ENCODE results near the gene EIF2AK2.
"Not testable (repeated sequence)": the region's sequence is repeated elsewhere in the genome, so short reads cannot be mapped to it uniquely, and the experiment has no call there.

EIF2AK2 gene

GRCh38 chr2:37156857-37157714, at the start of gene EIF2AK2:
EIF2AK2 (minus strand) TSS chr2:37156980; CDS start chr2:37147806, 9,174 bp downstream.
- DNase-seq, result peak; percentile 86

- DNase-seq, result no peak
Measured at GRCh38 chr2:37205689-37206341, 49.0 kb upstream of the EIF2AK2 start.

GRCh38 chr2:37205071-37205661, 48.4 kb upstream of the EIF2AK2 start:
- not testable (repeated sequence) for DNase-seq

GRCh38 chr2:37203708-37204107, 46.9 kb upstream of the EIF2AK2 start:
- DNase-seq, result no peak

GRCh38 chr2:37201766-37202165, 45.0 kb upstream of the EIF2AK2 start:
- peak; percentile 37 for DNase-seq

- DNase-seq, result no peak
Measured at GRCh38 chr2:37201208-37201607, 44.4 kb upstream of the EIF2AK2 start.

- DNase-seq, result no peak
Measured at GRCh38 chr2:37198681-37199065, 41.9 kb upstream of the EIF2AK2 start.

GRCh38 chr2:37196320-37197195, 39.8 kb upstream of the EIF2AK2 start, which contains the start of gene CEBPZOS:
CEBPZOS (plus strand) TSS chr2:37196496; CDS start chr2:37199705, 3,209 bp downstream.
- peak; percentile 94 for DNase-seq

GRCh38 chr2:37195862-37196319, 39.1 kb upstream of the EIF2AK2 start:
- DNase-seq, result not testable (repeated sequence)

GRCh38 chr2:37192551-37192950, 35.8 kb upstream of the EIF2AK2 start:
- DNase-seq, result no peak

- DNase-seq, result no peak
Measured at GRCh38 chr2:37191747-37192146, 35.0 kb upstream of the EIF2AK2 start.

GRCh38 chr2:37191253-37191652, 34.5 kb upstream of the EIF2AK2 start:
- no peak for DNase-seq

GRCh38 chr2:37190290-37190689, 33.5 kb upstream of the EIF2AK2 start:
- DNase-seq, result no peak

GRCh38 chr2:37189452-37190153, 32.8 kb upstream of the EIF2AK2 start:
- no peak for DNase-seq

GRCh38 chr2:37188570-37188969, 31.8 kb upstream of the EIF2AK2 start, which contains the start of gene SULT6B1:
SULT6B1 (minus strand) TSS chr2:37188670; CDS start chr2:37188640, 30 bp downstream.
- no peak for DNase-seq

GRCh38 chr2:37181726-37182684, 25.2 kb upstream of the EIF2AK2 start:
- no peak for DNase-seq

GRCh38 chr2:37180640-37181039, 23.9 kb upstream of the EIF2AK2 start:
- DNase-seq, result no peak

- no peak for DNase-seq
Measured at GRCh38 chr2:37180006-37180639, 23.3 kb upstream of the EIF2AK2 start.

- DNase-seq, result no peak
Measured at GRCh38 chr2:37173741-37174140, 17.0 kb upstream of the EIF2AK2 start.

- no peak for DNase-seq
Measured at GRCh38 chr2:37171624-37171950, 14.8 kb upstream of the EIF2AK2 start.

Measured in CD4-positive, alpha-beta T cell treated with Interleukin-10 for 1 hour (primary cell).